GM18909 (cell line): ENCODE measurements around the gene TNS3.
"Not testable (repeated sequence)": the region's sequence is repeated elsewhere in the genome, so short reads cannot be mapped to it uniquely, and the experiment has no call there.

ENCODE experiments used
- ATAC-seq: cut with Tn5 transposase; IDR thresholded peaks from one replicate; pipeline ENCODE4 v1.9.1; 2021; ENCODE audit warnings: mild to moderate bottlenecking; ENCODE audit not compliant: unreplicated experiment, poor library complexity

Gene TNS3

GRCh38 chr7:47441048-47441447 lies 140.9 kb downstream of the TNS3 start:
- ATAC-seq: not testable (repeated sequence)

GRCh38 chr7:47440320-47440719 lies 141.6 kb downstream of the TNS3 start:
- ATAC-seq: no peak

- ATAC-seq: no peak
These were observed 142.7 kb downstream of the TNS3 start for GRCh38 chr7:47439181-47439667.

- no peak for ATAC-seq
These were observed 143.4 kb downstream of the TNS3 start for GRCh38 chr7:47438411-47439029.

- ATAC-seq: no peak
These were observed 146.0 kb downstream of the TNS3 start for GRCh38 chr7:47435889-47436312.

- ATAC-seq: no peak
These were observed 148.4 kb downstream of the TNS3 start for GRCh38 chr7:47433564-47433895.

GRCh38 chr7:47432671-47433563 lies 149.0 kb downstream of the TNS3 start:
- no peak for ATAC-seq

GRCh38 chr7:47430422-47430821 lies 151.5 kb downstream of the TNS3 start:
- no peak for ATAC-seq

GRCh38 chr7:47428768-47429472 lies 153.0 kb downstream of the TNS3 start:
- ATAC-seq: no peak

- ATAC-seq: no peak
These were observed 153.7 kb downstream of the TNS3 start for GRCh38 chr7:47428052-47428767.

- no peak for ATAC-seq
These were observed 154.8 kb downstream of the TNS3 start for GRCh38 chr7:47427051-47427643.

GRCh38 chr7:47424523-47424922 lies 157.4 kb downstream of the TNS3 start:
- no peak for ATAC-seq

- ATAC-seq: no peak
These were observed 158.7 kb downstream of the TNS3 start for GRCh38 chr7:47423196-47423595.

- ATAC-seq: no peak
These were observed 159.3 kb downstream of the TNS3 start for GRCh38 chr7:47422611-47423010.

- no peak for ATAC-seq
These were observed 160.5 kb downstream of the TNS3 start for GRCh38 chr7:47421456-47421855.

- no peak for ATAC-seq
These were observed 161.7 kb downstream of the TNS3 start for GRCh38 chr7:47420122-47420780.

- no peak for ATAC-seq
These were observed 162.4 kb downstream of the TNS3 start for GRCh38 chr7:47419471-47419870.

GRCh38 chr7:47418601-47419309 lies 163.2 kb downstream of the TNS3 start:
- ATAC-seq: no peak
